Body of pancreas (tissue), 4 donors: ENCODE data around the gene IL20.

Source experiments
- POLR2A ChIP-seq, 3 donors: fragments of 450-650 bp; IDR thresholded peaks; one replicate each; pipeline ENCODE4 v1.6.1; 2016; ENCODE audit warnings: antibody characterized with exemption in 3 of 3, mild to moderate bottlenecking in 2 of 3
- TF ChIP-seq, protein P1 (sequence below), 7 experiments: fragments of 450-650 bp in 4 of 7; fragments of 200-600 bp in 3 of 7; sonication (generic) in 3 of 7; IDR thresholded peaks; one replicate each; pipeline ENCODE4 v1.5.1; 2016 to 2019; ENCODE audit warnings: antibody characterized with exemption in 7 of 7

DNA sequence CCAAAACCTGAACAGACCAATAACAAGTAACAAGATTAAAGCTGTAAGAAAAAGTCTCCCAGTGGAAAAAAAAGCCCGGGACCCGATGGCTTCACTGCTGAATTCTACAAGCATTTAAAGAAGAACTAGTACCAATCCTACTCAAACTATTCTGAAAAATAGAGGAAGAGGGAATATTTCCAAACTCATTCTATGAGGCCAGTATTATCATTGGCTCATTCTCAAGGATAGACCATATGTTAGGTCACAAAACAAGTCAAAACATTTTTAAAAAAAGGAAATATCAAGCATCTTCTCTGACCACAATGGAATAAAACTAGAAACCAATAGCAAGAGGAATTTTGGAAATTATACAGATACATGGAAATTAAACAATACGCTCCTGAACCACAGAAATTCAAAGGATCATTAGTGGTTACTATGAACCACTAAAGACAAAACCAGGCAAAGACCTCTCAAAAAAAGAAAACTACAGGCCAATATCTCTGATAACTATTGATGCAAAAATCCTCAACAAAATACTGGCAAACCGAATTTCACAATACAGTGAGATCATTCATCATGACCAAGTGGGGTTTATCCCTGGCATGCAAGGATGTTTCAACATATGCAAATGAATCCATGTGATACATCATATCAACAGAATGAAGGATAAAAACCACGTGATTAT is 13.9 kb upstream of the IL20 start:
- TF ChIP-seq, protein P1, sequence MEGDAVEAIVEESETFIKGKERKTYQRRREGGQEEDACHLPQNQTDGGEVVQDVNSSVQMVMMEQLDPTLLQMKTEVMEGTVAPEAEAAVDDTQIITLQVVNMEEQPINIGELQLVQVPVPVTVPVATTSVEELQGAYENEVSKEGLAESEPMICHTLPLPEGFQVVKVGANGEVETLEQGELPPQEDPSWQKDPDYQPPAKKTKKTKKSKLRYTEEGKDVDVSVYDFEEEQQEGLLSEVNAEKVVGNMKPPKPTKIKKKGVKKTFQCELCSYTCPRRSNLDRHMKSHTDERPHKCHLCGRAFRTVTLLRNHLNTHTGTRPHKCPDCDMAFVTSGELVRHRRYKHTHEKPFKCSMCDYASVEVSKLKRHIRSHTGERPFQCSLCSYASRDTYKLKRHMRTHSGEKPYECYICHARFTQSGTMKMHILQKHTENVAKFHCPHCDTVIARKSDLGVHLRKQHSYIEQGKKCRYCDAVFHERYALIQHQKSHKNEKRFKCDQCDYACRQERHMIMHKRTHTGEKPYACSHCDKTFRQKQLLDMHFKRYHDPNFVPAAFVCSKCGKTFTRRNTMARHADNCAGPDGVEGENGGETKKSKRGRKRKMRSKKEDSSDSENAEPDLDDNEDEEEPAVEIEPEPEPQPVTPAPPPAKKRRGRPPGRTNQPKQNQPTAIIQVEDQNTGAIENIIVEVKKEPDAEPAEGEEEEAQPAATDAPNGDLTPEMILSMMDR (IDR thresholded peaks at IDR 0.05): no peak
- no peak for TF ChIP-seq POLR2A (IDR thresholded peaks at IDR 0.05)
